K562 (cell line): ENCODE data around the gene HOXB7. TPM values are rescaled to one million over a fixed set of nuclear protein-coding genes. Genes with fewer than 3 reads are reported as not detected.

ENCODE experiments used
- DIDO1 ChIP-seq: fragments of 450-650 bp; IDR thresholded peaks from 2 replicates; pipeline ENCODE4 v1.6.1; 2016; ENCODE audit warnings: low read depth, missing biosample characterization, missing genetic modification characterization
- JUN ChIP-seq, 2 experiments: sonication (generic) in 1 of 2; formaldehyde crosslinking in 1 of 2; IDR thresholded peaks; 2 replicates each; pipeline versions ENCODE4 v1.6.1 to v1.8.0; 2012 to 2022; ENCODE audit warnings: borderline replicate concordance in 2 of 2, mild to moderate bottlenecking in 2 of 2, improper control_type of control experiment in 1 of 2, low read depth in 1 of 2, low read length in 1 of 2, missing genetic modification reagents in 1 of 2
- MCM3 ChIP-seq: fragments of 450-650 bp; IDR thresholded peaks from 2 replicates; pipeline ENCODE4 v1.6.1; 2016
- PTRF ChIP-seq: fragments of 450-650 bp; IDR thresholded peaks from 2 replicates; pipeline ENCODE4 v1.6.1; 2016; ENCODE audit warnings: mild to moderate bottlenecking, missing genetic modification characterization, missing compliant biosample characterization
- RBM14 ChIP-seq: fragments of 200-400 bp; formaldehyde crosslinking; IDR thresholded peaks from 2 replicates; pipeline ENCODE4 v1.6.1; 2018; ENCODE audit warnings: low read depth, mild to moderate bottlenecking, low read length, moderate library complexity, borderline replicate concordance; ENCODE audit not compliant: insufficient read depth
- SIRT6 ChIP-seq: IDR thresholded peaks from one replicate; pipeline ENCODE4 v1.6.1; 2012; ENCODE audit warnings: low read depth, mild to moderate bottlenecking, control low read depth, inconsistent platforms, low read length, moderate library complexity
- ZNF707 ChIP-seq: fragments of 250-450 bp; sonication (Bioruptor Pico); conservative IDR thresholded peaks from 2 replicates; pipeline ENCODE4 v1.8.0; 2022; ENCODE audit warnings: inconsistent platforms, mild to moderate bottlenecking, moderate library complexity
- ZZZ3 ChIP-seq: fragments of 450-650 bp; IDR thresholded peaks from 2 replicates; pipeline ENCODE4 v1.6.1; 2016; ENCODE audit warnings: antibody characterized with exemption, mild to moderate bottlenecking, moderate library complexity
- polyA plus RNA-seq, 8 experiments: library from polyadenylated mRNA; depleted of rRNA in 4 of 8; stranded (reverse) in 5 of 8; unstranded in 3 of 8; fragments of >200 nt; fragmentation: Nextera tagmentation in 2 of 8; fragmentation: Illumina TruSeq in 1 of 8; extraction: Ambion mirVana in 2 of 8; extraction: Trizol in 1 of 8; gene quantifications; 2 replicates each; pipeline versions ENCODE4 v1.2.1 to v1.2.3, GENCODE V29; 2011 to 2014; ENCODE audit warnings: inconsistent platforms in 1 of 8, missing spikeins in 1 of 8
- total RNA-seq, 7 experiments: library from RNA; depleted of rRNA in 6 of 7; stranded (reverse); fragments of >200 nt in 6 of 7; fragmentation: Illumina TruSeq in 2 of 7; extraction: Trizol in 2 of 7; gene quantifications; 2 replicates each; pipeline versions ENCODE4 v1.2.1 to v1.2.3, GENCODE V29; 2011 to 2021; ENCODE audit warnings: low replicate concordance in 1 of 7
- TF ChIP-seq, protein P1 (sequence below): sonication (generic); formaldehyde crosslinking; IDR thresholded peaks from 2 replicates; pipeline ENCODE4 v1.8.0; 2022; ENCODE audit warnings: missing genetic modification reagents, mild to moderate bottlenecking, moderate library complexity, borderline replicate concordance
- TF ChIP-seq, protein P2 (sequence below): fragments of 250-450 bp; sonication (Bioruptor Pico); IDR thresholded peaks from 2 replicates; pipeline ENCODE4 v1.5.0; 2020; ENCODE audit warnings: mild to moderate bottlenecking, borderline replicate concordance
- TF ChIP-seq, protein P3 (sequence below), 3 experiments: IDR thresholded peaks in 2 of 3; conservative IDR thresholded peaks in 1 of 3; 2 replicates each; pipeline ENCODE4 v1.5.1; 2011 to 2012; ENCODE audit warnings: low read length in 3 of 3, mild to moderate bottlenecking in 3 of 3, control low read depth in 2 of 3, improper control_type of control experiment in 1 of 3, inconsistent platforms in 1 of 3, low read depth in 1 of 3, mixed read lengths in 1 of 3, moderate library complexity in 1 of 3; ENCODE audit not compliant: insufficient read depth in 2 of 3
- TF ChIP-seq, protein P4 (sequence below): sonication (generic); formaldehyde crosslinking; IDR thresholded peaks from 2 replicates; pipeline ENCODE4 v1.8.0; 2022; ENCODE audit warnings: mild to moderate bottlenecking, missing genetic modification reagents
- TF ChIP-seq, protein P5 (sequence below): fragments of 200-800 bp; sonication (Bioruptor generic); IDR thresholded peaks from 2 replicates; pipeline ENCODE4 v1.6.1; 2017; ENCODE audit warnings: missing genetic modification characterization, missing compliant biosample characterization
- TF ChIP-seq, protein P6 (sequence below), 2 experiments: fragments of 450-650 bp in 1 of 2; sonication (generic) in 1 of 2; formaldehyde crosslinking; conservative IDR thresholded peaks; 2 replicates each; pipeline versions ENCODE4 v1.4.0 to v1.8.1; 2020 to 2022; ENCODE audit warnings: mild to moderate bottlenecking in 1 of 2, missing genetic modification reagents in 1 of 2
- TF ChIP-seq, protein P7 (sequence below): fragments of 450-650 bp; IDR thresholded peaks from one replicate; pipeline ENCODE4 v1.6.1; 2018; ENCODE audit warnings: mild to moderate bottlenecking, moderate library complexity; ENCODE audit not compliant: partially characterized antibody

HOXB7 gene
- total and polyA plus RNA-seq, 9 of the 15 experiments (the other 6 are each of a cell fraction or from before 2014, with no cell fraction given), result 5.5 to 16.7 (median 8.3) TPM

DNA sequence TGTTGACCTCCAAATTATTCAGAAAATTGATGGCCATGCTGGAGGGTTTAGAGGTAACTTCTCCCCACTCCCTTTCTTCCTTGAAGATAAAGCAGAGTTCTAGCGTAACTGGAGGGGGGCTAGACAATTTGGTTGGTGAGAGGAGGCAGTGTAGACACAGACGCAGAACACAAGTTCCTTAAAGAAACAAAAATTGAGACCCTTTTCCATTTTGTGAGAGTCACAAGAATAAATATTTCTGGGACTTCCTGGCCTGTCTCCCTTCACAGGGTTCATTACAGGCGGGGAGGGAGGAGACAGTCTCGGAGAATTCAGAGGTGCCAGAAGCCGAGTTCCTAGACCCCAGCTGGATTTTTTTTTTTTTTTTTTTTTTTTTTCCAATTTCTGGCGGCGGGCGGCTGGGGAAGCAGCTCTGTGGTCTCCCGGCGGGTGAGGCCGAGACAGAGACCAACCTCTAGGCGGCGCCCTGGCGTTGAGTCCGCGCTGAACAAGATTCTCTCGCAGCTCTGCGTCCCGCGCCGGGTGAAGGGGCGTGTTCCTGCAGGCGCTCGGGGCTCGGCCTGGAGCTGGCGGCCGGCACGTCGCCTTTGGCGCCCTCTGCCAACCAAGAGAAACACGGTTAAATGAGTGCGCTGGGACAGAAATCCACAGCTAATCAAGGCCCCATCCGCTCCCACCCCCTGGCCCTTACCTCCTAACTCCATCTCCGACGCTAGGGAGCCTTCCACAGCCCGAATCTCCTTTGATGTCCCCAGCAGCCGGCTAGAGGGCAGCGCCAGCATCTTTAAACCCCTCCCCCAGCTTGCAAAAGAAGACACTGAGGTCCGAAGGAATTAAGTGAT lies 25.6 kb upstream of the HOXB7 start (continued):
- TF ChIP-seq SIRT6 (no peak), DIDO1 (tag) (no peak), ZZZ3 (no peak), ZNF707 (CRISPR knock-in tag) (no peak), PTRF (no peak), RBM14 (no peak), JUN (IDR thresholded peaks at IDR 0.05; ENCODE audit: borderline replicate concordance, low read depth, low read length) (0 out of 2 replicates have a peak, but pooled peaks have one; percentile 23), JUN (CRISPR knock-in tag; IDR thresholded peaks at IDR 0.05; ENCODE audit: borderline replicate concordance) (no peak), MCM3 (no peak)
- TF ChIP-seq, protein P1, sequence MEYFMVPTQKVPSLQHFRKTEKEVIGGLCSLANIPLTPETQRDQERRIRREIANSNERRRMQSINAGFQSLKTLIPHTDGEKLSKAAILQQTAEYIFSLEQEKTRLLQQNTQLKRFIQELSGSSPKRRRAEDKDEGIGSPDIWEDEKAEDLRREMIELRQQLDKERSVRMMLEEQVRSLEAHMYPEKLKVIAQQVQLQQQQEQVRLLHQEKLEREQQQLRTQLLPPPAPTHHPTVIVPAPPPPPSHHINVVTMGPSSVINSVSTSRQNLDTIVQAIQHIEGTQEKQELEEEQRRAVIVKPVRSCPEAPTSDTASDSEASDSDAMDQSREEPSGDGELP (CRISPR knock-in tag), result peak; percentile 79
- TF ChIP-seq, protein P2, sequence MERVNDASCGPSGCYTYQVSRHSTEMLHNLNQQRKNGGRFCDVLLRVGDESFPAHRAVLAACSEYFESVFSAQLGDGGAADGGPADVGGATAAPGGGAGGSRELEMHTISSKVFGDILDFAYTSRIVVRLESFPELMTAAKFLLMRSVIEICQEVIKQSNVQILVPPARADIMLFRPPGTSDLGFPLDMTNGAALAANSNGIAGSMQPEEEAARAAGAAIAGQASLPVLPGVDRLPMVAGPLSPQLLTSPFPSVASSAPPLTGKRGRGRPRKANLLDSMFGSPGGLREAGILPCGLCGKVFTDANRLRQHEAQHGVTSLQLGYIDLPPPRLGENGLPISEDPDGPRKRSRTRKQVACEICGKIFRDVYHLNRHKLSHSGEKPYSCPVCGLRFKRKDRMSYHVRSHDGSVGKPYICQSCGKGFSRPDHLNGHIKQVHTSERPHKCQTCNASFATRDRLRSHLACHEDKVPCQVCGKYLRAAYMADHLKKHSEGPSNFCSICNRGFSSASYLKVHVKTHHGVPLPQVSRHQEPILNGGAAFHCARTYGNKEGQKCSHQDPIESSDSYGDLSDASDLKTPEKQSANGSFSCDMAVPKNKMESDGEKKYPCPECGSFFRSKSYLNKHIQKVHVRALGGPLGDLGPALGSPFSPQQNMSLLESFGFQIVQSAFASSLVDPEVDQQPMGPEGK, result no peak
- TF ChIP-seq, protein P3, sequence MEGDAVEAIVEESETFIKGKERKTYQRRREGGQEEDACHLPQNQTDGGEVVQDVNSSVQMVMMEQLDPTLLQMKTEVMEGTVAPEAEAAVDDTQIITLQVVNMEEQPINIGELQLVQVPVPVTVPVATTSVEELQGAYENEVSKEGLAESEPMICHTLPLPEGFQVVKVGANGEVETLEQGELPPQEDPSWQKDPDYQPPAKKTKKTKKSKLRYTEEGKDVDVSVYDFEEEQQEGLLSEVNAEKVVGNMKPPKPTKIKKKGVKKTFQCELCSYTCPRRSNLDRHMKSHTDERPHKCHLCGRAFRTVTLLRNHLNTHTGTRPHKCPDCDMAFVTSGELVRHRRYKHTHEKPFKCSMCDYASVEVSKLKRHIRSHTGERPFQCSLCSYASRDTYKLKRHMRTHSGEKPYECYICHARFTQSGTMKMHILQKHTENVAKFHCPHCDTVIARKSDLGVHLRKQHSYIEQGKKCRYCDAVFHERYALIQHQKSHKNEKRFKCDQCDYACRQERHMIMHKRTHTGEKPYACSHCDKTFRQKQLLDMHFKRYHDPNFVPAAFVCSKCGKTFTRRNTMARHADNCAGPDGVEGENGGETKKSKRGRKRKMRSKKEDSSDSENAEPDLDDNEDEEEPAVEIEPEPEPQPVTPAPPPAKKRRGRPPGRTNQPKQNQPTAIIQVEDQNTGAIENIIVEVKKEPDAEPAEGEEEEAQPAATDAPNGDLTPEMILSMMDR (IDR thresholded peaks at IDR 0.05 in 2 of 3, conservative IDR thresholded peaks at IDR 0.05 in 1 of 3; ENCODE audit: insufficient read depth in 2 of 3, low read depth in 1 of 3, low read length in 3 of 3), result peak; percentile 82 to 86 (median 84)
- TF ChIP-seq, protein P4, sequence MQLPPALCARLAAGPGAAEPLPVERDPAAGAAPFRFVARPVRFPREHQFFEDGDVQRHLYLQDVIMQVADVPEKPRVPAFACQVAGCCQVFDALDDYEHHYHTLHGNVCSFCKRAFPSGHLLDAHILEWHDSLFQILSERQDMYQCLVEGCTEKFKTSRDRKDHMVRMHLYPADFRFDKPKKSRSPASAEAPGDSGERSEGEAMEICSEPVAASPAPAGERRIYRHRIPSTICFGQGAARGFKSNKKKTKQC, result 0 out of 2 replicates have a peak, but pooled peaks have one; percentile 31
- TF ChIP-seq, protein P5, sequence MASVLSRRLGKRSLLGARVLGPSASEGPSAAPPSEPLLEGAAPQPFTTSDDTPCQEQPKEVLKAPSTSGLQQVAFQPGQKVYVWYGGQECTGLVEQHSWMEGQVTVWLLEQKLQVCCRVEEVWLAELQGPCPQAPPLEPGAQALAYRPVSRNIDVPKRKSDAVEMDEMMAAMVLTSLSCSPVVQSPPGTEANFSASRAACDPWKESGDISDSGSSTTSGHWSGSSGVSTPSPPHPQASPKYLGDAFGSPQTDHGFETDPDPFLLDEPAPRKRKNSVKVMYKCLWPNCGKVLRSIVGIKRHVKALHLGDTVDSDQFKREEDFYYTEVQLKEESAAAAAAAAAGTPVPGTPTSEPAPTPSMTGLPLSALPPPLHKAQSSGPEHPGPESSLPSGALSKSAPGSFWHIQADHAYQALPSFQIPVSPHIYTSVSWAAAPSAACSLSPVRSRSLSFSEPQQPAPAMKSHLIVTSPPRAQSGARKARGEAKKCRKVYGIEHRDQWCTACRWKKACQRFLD, result no peak
- TF ChIP-seq, protein P6, sequence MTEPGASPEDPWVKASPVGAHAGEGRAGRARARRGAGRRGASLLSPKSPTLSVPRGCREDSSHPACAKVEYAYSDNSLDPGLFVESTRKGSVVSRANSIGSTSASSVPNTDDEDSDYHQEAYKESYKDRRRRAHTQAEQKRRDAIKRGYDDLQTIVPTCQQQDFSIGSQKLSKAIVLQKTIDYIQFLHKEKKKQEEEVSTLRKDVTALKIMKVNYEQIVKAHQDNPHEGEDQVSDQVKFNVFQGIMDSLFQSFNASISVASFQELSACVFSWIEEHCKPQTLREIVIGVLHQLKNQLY (CRISPR knock-in tag; conservative IDR thresholded peaks at IDR 0.05), result no peak
- TF ChIP-seq, protein P7, sequence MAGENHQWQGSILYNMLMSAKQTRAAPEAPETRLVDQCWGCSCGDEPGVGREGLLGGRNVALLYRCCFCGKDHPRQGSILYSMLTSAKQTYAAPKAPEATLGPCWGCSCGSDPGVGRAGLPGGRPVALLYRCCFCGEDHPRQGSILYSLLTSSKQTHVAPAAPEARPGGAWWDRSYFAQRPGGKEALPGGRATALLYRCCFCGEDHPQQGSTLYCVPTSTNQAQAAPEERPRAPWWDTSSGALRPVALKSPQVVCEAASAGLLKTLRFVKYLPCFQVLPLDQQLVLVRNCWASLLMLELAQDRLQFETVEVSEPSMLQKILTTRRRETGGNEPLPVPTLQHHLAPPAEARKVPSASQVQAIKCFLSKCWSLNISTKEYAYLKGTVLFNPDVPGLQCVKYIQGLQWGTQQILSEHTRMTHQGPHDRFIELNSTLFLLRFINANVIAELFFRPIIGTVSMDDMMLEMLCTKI, result no peak
